GM21515 (cell line): ENCODE measurements around the gene PDE9A.
"Not testable (repeated sequence)": the region's sequence is repeated elsewhere in the genome, so short reads cannot be mapped to it uniquely, and the experiment has no call there.

ENCODE experiments used
- ATAC-seq: cut with Tn5 transposase; IDR thresholded peaks from one replicate; pipeline ENCODE4 v1.9.1; 2021; ENCODE audit not compliant: unreplicated experiment

Gene PDE9A

DNA sequence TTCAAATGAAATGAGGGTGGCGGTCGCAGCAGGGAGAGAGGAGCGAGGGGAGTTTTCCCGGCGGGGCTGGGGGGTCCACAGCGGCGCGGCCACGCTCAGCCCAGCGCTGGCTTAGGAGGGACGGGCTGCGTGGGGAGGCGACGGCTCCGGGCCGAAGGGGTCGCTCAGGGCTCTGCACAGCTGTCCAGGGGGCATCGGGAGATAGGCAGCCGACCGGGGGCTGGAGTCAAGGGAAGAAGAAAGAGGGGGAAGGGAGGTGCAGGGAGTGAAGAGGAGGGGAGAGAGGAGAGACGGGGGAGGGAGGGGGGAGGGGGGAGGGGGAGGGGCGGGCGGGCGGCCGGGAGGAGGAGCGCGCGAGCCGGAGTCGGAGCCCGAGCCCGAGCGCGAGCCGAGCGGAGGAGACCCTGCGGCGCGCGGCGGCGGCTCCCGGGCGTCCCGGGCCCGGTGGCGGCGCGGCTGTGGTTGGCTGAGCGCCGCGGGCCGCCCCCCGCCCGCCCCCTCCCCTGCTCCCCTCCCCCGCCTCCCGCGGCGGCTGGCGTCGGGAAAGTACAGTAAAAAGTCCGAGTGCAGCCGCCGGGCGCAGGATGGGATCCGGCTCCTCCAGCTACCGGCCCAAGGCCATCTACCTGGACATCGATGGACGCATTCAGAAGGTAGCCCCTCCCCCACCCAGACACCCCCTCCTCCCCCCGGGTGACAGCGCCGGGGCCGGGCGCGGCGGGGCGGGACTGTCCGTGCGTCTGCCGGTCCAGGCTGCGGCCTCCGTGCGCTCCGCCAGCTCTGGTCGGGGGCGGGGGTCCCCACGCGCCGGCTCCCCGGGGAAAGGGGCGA, at the start of gene PDE9A:
TSS of gene PDE9A (plus strand) at position 391 of the 831 bp plus-strand sequence. CDS start at position 585, 194 bp downstream.
- no peak for ATAC-seq

DNA sequence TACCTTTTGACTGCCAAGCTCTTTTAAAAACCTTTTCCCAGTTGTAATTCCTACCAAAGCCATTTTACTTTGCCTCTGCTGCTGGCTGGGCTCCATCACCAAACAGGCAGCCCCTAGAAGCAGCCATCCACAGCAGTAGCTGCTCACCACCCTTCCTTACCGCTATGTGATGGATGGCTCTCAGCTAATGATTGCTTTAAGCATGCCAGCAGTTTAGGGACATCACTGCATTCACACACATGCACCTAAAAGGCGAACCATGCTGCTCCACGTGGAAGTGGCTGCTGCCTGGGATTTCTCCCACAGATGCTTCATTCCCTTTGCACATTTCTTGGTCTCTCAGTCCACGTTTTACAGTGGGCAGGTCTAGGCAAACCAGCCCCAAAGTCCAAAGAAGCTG, 46.3 kb upstream of the PDE9A start:
- no peak for ATAC-seq

DNA sequence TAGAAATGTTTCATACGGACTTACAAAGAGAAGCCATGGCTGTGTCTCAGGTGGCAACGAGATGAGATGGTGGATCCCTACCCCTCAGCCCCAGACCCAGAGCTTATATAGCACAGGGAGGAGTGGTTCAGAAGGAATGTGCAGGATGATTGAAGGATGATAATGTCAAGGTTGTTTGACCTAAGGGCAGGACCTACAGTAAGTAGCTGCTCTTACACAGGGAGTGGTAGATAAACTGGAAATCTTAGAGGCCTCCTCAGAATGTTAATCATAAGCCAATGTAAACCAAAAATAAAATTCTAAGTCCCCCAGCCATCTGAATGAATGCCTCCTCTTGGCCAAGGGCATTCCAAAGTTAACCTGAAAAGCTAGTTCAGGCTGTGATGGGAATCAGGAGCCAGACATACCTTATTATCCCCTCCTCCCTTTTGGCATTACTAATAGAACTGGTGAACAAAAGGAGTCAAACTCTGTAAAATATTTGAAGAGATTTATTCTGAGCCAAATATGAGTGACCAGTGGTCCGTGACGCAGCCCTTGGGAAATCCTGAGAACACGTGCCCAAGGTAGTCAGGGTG, 45.8 kb upstream of the PDE9A start:
- ATAC-seq, result no peak

DNA sequence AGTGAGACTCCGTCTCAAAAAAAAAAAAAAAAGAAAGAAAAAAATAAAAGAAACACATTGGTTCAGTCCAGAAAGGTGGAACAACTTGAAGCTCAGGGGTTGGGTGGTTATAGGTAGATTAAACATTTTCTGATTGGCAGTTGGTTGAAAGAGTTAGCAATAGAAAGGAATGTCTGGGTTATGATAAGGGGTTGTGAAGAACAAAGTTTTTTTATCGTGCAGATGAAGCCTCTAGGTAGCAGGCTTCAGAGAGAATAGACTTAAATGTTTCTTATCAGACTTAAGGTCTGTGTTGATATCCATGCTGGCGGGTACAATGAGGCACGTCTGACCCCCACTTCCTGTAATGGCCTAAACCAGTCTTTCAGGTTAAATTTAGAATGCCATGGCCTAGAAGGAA, 45.0 kb upstream of the PDE9A start:
- ATAC-seq, result no peak

DNA sequence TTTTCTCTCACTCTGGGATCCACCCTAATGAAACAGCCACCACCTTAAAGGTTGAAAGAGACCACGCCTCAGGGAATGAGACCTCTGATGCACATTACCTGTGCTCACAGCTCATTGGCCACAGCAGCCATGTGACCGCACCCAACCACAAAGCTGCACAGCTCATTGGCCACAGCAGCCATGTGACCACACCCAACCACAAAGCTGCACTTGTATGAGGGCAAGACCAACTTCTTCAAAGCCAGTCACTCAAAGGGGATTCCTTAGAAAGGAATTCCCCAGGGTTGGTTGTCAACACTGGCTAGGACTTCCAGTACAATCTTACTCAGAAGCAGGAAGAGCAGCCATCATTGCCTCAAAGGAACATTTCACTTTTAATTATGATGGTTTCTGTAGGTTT, 43.6 kb upstream of the PDE9A start:
- ATAC-seq, result no peak

DNA sequence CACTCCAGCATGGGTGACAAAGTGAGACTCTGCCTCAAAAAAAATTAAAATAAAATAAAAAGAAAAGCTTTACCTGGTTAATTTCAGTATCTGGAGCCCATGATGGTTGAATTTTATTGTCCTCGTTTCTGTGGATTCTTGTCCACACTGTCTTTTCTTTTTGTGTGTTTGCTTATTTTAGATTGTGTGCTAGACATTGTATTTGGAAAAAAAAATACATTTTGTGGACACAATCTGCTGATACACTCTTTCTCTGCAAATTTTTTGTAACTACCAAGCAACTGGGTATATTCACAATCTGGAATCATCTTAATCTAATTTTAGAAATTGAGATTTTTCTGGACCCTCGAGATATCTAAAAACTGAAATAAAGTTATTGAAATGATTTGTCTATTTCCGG, 41.6 kb upstream of the PDE9A start:
- no peak for ATAC-seq

DNA sequence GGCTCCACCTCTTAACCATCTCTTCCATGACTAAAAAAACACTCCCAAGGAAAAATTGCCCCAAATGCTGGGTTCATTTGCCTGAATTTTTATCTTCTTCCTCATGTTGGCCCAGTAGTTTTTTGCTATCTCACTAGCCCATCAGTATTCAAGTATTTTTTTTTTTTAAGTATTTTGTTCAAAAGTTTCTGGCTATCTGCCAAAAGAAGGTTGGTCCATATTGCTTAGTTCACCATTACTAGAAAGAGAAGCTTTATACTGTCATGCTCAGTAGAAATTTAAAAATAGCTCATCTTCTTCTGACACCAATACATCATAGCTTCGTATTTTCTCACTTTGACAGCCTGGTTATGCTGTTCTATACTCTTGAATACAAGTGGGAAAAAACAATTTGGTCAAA, 41.0 kb upstream of the PDE9A start:
- no peak for ATAC-seq

DNA sequence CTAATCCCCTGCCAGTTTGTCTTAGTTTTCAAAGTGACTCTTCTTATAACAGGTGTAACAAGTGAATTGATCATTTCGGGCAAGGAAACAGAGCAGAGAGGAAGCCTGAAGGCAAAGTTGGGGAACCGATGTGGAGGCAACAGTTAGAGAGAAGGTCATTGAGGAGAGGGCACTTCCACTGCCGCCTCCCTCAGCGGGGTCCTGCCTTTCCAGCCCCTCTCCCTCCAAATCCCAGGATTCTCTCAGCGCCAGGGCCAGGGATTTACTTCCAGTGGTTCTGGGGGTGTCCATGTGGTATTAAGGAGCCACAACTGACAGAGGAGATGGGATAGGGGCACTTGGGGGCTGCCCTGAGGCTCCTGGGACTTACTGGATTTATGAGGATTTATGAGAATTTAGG, 39.7 kb upstream of the PDE9A start:
- ATAC-seq, result no peak

DNA sequence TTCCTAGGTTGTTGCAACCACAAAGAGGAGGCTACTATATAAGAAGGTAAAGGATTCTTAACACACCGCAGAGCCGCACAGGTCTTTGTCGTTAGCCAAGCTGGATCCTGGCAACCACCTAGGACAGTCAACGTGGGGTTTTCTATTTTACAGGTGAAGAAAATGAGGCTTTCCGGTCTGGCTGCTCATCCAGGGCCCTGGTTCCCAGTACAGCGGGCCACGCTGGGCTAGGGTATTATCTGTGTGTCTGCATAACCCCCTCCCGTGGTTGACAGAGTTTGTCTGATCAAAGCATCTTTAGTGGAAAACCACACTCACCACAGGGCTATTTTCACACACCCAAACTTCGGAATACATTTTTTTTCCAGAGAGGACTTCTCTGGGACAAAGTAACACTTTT, 39.0 kb upstream of the PDE9A start:
- no peak for ATAC-seq

DNA sequence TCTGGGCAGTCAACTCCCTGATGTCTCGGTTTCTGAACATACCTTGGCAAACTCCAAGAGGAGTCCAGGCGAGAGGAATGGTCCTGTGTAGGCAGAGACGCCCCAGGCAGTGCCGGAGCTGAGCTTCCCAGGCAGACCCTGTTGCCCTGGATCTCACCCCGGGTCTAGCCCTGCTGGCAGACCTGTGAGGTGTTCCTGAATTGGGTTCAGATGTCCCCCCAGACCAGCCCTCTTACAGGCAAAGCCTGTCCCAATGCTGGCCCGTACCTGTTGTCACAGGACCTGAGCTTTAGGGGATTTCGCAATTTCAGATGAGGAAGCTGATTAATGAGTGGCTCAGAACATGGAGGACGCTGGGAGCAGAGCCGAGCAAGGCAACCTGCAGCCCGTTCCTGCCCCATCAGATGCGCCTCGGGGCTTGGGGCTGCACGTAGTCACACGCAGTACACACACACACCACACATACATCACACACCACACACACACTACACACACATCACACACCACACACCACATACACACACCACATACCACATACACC, 38.5 kb upstream of the PDE9A start:
- no peak for ATAC-seq

DNA sequence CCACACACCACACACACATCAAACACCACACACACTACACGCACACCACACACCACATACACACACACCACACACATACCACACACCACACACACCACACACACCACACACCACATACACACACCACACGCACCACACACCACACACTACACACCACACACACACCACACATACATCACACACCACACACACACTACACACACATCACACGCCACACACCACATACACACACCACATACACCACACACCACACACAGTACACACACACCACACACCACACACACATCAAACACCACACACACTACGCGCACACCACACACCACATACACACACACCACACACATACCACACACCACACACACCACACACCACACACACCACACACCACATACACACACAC, 38.0 kb upstream of the PDE9A start:
- not testable (repeated sequence) for ATAC-seq

DNA sequence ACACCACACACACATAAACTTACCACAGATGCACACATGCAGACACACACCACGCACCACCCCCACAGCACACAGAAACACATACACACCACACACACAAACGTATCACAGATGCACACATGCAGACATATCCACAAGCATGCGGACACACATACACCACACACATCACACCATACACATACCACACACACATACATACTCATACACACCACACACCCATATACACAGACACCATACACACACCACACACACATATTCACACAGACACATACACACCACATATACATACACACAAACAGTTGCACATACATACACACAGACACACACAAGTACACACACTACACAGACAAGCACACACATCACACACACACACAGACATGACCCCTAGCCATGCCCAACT, 37.5 kb upstream of the PDE9A start:
- no peak for ATAC-seq

DNA sequence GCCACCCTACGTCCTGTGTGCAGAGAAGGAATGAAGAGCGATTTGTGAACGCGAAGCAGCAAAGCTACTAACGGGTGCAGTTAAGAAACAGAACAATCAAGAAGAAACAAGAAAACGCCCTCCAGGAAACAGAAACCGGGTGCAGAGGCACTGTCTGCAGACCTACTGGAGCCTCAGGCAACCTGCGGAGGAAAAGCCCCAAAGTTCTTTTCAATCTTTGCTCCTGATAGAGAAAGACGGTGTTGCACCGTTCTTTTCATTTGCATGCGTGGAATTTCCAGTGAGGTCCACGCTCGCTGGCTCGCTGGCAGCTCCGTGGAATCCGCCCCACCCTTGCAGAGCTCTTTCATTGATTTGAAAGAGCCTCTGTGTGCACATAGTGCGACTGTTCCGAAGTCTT, 37.0 kb upstream of the PDE9A start:
- ATAC-seq, result no peak

DNA sequence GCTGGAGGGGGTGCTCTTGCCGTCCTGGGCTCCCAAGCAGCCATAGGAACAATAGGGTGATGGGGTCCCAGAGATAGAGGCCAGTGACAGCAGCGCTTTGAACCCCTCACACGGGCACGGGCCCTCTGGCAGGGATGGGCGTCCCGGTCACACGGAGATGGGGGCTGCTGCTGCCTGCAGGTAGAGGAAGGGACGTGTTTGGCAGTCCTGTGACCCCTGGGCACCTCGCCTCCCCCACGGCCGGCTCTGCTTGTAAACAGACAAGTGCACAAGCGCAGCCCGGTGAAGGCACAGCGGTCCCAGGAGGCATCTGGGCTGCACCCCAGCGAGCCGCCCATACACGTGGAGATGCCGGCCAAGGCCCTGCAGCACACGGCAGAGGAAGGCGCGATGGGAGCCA, 36.5 kb upstream of the PDE9A start:
- no peak for ATAC-seq

DNA sequence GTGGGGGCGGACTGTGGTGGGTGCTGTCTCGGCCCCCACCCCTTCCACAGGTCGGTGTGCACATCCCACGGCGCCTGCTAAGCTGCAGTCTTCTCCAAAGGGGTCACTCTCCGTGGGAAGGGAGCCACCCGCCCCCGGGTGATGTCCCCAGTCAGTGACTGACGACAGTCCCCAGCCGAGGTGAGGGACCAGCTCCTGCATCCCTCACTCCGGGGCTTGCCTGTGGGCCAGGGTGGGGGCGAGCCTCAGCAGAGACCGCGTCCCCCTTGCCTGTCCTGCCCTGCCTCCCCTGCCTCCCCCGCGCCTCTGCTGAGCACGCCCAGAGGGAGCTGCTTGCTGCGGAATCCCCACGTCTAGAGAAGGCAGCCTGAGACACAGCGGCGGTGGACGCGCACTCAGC, 35.9 kb upstream of the PDE9A start:
- no peak for ATAC-seq

DNA sequence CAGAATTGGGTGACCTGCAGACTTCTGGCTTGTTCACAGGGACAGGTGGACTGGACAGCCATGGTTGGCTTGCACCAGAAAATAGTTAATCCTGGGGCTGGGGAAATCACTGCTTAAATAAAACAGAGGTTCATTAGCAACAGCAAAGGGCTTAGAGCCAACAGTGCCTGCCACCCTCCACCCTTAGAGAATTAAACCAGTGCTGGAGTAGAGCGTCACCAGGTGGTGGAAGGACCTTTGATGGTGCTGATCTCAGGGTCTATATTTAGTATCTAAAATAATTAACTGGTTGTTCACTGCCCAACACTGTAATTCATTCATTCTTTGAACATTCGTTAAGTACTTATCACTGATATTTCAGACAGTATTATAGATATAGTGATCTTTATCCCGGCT, 34.7 kb upstream of the PDE9A start:
- no peak for ATAC-seq

DNA sequence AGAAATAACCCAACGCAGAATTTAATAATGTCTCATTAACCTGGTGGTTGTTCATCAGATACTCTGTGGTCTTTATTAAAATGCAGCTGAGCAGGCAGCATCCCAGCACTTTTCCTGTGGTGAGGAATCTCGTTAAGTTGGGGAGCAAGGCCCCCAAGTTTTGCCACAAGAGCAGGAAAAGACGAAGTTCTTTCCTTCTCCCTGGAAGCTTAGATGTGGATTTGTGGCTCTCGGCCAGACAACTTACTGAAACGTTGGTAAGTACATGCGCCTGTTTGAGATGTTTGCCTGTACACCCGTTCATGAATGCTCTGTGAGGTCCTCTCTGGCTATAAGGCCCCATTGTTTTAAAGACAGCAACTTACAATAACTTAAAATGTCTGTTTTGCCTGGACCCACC, 34.3 kb upstream of the PDE9A start:
- ATAC-seq, result no peak

DNA sequence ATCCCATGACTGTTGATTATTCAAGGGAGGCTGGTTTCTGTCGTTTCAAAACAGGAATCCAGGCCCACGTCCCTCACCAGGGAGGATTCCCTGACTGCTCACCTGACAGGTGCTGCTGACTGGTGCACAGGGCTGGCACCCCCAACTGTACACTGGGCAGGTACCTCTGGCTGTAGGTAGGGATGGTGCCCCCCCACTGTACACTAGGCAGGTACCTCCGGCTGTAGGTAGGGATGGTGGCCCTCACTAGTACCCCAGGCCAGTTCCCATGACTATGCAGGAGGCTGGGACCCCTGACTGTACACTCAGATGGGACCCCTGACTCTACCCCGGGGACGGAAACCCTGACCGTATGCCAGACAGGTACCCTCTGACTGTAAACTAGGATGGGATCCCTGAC, 33.6 kb upstream of the PDE9A start:
- no peak for ATAC-seq

DNA sequence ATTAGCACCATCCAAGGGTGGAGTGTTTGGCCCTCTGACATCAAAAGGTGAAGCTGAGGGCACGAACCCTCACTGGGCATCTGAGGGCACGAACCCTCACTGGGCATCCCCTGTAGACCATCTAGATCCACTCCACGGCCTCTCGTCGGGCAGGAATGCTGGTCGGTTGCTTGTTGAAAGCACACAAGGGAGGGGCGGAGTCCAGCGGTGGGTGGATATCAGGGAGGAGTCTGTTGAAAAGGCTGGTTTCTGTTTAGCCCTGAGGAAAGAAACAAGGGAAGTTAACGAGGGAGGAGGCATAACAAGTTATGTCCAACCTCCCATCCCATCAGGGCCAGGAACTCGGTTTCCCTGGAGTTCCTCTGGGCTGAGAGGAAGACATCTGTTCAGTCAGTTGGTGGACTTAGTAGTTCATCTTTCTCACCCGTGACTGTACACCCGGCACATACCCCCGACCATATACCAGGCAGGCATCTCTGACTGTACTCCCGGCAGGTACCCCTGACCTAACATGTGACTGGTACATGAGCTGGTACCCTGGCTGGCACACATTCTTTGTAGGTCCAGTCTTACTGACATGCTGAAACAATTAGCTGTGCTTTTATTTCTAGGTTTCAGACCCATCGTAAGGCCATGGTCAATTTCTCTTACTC, 32.1 kb upstream of the PDE9A start:
- ATAC-seq, result no peak

DNA sequence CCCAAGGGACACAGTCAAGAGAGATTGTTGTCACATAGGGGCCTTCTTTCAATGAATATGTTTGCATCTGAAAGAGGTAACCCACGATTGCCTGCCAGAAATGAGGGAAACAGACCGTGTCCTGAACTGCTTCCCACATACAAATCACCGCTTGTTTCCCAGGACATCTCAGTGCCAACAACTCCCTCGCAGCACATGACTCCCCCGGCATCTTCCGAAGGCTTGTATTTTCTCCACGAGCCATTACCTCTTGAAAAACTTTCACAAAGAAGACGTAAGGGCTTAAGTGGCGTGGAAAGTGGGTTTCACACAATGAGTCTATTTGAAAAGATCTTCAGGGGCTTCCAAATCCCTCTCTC, 31.6 kb upstream of the PDE9A start:
- ATAC-seq, result no peak

DNA sequence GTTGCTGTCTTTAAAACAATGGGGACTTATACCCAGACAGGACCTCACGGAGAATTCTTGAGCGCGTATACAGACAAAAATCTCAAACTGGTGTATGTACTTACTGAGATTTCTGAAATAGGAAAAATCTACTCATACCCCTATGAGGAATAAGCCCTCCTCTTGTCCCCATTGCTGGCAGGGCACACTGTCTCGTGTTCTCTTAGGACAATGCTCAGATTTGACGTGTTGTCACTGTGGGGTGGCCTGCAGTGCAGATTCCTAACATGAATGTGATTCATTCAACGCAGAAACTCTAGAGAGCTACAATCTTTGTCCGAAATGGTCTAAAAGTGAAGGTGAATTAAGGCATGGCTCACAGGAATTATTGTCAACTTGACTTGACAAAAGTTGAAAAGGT, 31.1 kb upstream of the PDE9A start:
- ATAC-seq, result no peak

DNA sequence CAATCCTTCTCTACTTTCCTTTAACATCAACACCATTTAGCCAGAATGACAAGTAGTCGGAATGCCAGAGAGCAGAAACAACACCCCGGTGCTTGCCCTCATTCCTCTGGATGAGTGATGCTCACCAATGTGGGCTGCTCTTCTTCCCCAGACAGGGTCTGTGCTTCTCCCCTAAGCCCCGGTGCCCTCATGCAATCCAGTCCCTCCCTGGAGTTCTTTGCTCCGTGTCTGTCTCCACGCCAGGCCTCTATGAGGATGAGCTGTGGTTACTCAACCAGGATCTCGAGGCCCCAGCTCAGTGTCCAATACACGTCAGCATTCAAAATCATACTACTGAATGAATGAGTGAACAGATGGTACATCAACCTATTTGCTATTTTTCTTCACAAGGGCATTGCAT, 29.7 kb upstream of the PDE9A start:
- no peak for ATAC-seq
